LNCAP (cell line): Measurements from ENCODE around the gene SORBS2.

Source experiments
- CTCF ChIP-seq: fragments of 450-650 bp; IDR thresholded peaks from 2 replicates; pipeline ENCODE4 v1.5.1; 2017; ENCODE audit warnings: mild to moderate bottlenecking

SORBS2 gene

GRCh38 chr4:185591679-185592141, 220.3 kb downstream of the SORBS2 start:
- TF ChIP-seq CTCF = no peak

- TF ChIP-seq CTCF = no peak
Measured at GRCh38 chr4:185590982-185591381, 221.0 kb downstream of the SORBS2 start.

GRCh38 chr4:185589067-185589836, 222.7 kb downstream of the SORBS2 start:
- no peak for TF ChIP-seq CTCF

GRCh38 chr4:185587427-185588161, 224.4 kb downstream of the SORBS2 start:
- no peak for TF ChIP-seq CTCF

- no peak for TF ChIP-seq CTCF
Measured at GRCh38 chr4:185587030-185587426, 225.0 kb downstream of the SORBS2 start.

GRCh38 chr4:185585211-185585610, 226.8 kb downstream of the SORBS2 start:
- no peak for TF ChIP-seq CTCF

- no peak for TF ChIP-seq CTCF
Measured at GRCh38 chr4:185583813-185584212, 228.2 kb downstream of the SORBS2 start.
